Epithelial cell of prostate (primary cell): ENCODE results near the gene PHYKPL.

ENCODE experiments used
- DNase-seq: peaks from one replicate; pipeline ENCODE4 v3.0.0-alpha.2; 2011; ENCODE audit warnings: low read depth, low spot score
- H3K27ac ChIP-seq: fragments of 450-650 bp; 2 replicates; pipeline ENCODE4 v1.5.1; 2017; ENCODE audit warnings: mild to moderate bottlenecking

PHYKPL gene

DNA sequence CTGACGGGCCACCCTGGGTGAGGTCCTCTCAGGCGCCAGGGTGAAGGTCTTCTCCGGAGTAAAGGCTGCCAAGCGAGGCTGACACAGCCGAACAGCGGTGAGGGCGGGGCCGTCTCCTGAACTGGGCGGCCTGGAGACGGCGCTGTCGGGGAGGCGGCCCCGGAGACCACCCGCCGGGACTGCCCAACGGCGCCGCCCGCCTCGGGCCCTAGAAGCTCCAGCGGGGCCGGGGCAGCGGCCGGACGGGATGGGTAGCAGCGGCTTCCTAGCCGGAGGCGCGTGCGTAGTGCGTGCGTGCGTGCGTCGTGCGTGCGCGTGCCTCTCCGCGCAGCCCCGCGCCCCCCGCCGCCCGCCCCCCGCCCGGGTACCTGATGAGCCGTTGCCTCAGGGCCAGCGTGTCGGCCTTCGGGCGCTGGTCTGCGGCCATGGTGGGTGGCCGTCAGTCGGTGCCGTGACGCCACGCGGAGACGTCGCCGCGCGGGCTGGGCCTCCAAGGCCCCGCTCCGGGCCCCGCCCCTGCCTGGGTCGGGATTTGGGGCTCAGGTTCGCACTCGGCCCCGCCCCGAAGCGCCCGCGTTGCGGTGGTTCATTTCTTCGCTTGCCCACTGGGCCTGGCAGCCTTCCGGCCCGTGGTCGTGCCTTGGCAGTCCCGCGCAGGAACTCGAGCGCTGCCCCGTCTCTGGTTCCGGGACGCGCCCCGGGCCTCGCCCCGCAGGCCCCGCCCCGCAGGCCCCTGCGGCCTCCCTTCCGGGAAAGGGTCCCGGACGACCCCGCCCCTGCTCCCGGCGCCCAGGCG lies at the start of gene PHYKPL:
TSS of gene PHYKPL (minus strand) at position 679 of the 796 bp plus-strand sequence. CDS start at position 427, 252 bp downstream.
- DNase-seq, result no peak
- peak within 1 kb of the TSS; percentile 68 for H3K27ac ChIP-seq

DNA sequence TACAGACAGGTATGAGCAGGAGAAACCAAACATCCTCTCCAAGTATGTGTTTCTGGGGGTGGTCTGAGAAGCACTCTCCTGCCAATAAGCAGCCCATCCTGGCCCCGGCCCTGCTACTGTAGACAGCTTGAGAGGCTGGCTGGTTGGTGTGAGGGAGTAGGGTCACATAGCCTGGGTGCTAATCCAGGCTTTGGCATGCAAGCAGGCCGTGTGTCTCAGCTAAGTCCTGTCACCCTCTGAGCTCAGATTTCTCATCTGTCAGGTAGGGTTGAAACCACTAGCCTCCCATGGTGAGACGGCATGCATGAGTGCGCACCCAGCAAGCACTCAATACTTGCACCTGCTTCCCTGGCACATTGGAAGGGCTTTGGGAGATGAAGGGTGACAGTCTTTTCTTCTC lies 49.8 kb upstream of the PHYKPL start:
- H3K27ac ChIP-seq, result no peak overlapping the region
- no peak for DNase-seq

DNA sequence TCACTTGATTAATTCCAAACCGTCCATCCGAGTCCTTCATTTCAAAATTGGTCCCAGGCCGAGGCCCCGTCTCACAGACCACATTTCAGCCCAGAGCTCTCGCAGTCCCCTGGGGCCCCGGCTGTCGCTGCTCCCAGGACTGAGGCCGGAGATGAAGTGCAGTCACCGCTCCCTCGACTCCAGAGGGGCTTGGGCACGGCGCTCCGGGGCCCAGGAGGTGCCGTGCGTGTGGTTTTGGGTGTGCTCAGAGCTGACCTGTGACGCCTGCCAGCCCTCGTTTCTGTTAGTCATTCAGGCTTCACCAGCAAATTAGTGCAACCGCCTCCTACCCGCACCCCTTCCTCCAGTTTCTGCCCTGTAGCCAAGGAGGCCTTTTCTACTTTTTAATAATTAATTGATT lies 48.7 kb upstream of the PHYKPL start:
- DNase-seq, result no peak
- no peak overlapping the region for H3K27ac ChIP-seq

DNA sequence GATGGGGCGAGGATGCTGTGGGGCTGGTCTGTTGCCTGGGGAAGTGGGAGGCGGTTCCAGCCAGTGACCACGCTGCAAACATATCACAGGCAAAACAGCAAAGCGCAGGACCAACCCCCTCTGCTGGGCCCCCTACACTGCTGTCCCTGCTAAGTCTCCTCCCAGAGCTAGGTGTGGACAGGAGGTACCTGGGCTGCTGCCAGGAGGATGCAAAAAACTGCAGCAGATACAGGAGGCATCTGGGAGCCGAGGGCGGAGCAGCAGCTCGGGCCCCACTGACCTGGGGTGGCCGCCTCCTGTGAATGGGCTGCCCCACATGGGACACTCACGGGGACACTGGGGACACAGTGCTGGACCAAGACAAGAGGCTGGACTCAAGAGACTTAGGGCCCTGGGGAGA lies 48.0 kb upstream of the PHYKPL start:
- no peak for DNase-seq
- no peak overlapping the region for H3K27ac ChIP-seq

DNA sequence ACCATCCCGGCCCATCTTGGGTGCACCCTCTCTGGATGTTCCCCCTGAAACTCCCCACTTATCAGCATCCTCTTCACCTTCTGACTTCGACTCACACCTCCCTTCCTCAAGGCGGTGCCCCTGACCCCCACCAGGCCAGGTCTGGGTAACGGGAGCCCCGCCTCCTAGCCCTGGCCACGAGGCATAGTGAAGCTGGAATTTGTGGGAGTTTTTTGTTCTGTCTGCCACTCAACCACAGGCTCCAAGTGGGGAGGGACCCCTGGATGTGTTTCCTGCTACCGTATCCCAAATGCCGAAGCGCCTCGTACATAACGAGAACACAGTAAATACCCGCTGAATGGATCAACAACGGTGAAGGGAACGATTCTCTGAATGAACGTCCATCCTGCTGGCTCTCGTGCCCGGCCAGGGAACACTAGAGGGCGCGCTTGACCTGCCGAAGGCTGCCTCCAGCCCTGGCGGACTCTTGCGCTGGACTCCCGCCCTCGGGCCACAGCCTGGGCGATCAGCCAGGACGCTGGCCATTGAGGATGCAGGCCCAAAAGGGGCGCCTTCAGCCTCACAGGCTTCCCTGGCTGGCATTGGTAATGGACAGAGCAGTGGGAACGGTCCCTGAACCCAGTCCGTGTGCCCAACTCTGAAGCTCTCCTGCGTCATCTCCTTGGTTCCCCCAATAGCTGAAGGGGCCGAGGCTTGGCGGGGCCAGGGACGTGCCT lies 47.3 kb upstream of the PHYKPL start:
- H3K27ac ChIP-seq, result no peak overlapping the region
- DNase-seq, result no peak

DNA sequence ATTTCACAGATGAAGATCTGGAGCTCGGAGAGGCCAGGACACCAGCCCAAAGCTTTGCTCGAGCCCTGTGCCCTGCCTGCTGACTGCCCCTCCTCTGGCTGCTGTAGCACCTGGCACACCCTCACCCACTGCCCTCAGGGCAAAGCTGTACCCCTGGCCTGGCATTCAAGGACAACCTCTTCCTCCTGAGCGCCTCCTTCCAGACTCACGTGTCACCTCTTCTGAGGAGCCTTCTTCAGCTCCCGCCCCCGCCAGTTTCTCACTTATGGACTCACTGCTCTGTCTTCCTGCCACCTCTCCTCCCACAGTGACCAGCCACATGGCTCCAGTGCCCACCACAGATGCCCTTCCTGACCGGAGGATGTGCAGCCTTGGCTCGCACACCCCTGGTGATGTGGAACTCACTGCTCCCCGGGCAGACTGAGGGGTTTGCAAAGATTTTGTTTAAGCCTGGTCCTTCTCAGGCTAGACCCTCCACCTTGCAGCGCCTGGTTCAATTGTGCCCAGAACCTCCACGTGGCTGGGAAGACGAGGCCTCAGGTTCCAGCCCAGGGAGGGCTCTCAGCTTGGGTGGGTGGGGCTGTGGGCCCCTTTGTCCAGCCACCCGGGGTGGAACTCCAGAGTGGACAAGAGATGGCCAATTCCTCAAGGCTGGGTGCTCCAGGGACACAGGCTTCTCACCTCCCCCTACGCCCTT lies 46.6 kb upstream of the PHYKPL start:
- no peak overlapping the region for H3K27ac ChIP-seq
- no peak for DNase-seq

DNA sequence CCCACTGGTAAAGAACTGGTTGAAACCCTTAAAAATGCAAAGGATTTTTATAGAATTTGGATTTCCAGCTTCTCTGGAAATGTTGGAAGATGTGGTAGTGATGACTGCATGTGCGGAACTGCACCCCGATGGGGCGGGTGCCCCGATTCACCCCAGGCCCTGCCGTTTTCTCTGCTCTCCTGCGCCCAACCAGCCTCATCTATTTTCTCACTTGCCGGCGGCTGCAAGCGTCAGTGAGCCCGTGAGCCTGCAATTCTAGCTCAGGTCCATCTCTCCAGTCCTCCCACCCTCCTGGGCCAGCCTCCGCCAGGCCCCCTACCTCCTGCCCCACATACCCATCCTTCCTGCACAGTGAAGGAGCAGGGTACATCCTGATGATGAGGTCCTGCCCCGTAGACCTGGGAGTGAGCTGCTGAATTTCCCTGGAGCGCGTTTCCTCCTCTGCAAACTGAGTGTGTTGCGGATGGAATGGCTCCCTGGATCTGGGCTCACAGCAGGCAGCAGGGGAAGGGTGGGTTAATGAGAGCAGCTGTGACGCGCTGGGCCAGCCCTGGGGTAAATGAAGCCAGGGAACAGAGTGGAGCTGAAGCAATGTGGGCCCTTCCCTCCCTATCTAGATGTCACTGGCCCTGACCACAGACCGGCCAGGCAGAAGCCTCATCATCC lies 45.9 kb upstream of the PHYKPL start:
- H3K27ac ChIP-seq, result no peak overlapping the region
- DNase-seq, result no peak

DNA sequence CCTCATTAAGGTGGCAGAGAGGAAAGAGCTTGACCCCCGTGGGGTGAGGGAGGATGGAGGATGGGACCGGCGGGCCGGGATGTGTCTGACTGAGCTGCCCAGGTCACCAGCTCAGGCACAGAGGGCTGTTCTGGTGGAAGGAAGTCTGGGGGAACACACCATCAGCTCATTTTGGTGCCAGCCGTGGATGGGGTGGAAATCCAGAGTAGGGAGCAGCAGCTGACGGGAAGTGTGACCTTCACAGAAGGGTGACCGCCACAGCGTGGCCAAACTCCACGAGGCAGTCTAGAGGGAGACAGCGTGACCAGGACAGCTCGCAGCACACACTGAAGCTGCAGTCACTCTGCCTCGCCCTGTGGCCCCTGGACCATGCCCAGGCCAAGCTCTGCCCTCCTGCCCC lies 45.3 kb upstream of the PHYKPL start:
- no peak overlapping the region for H3K27ac ChIP-seq

DNA sequence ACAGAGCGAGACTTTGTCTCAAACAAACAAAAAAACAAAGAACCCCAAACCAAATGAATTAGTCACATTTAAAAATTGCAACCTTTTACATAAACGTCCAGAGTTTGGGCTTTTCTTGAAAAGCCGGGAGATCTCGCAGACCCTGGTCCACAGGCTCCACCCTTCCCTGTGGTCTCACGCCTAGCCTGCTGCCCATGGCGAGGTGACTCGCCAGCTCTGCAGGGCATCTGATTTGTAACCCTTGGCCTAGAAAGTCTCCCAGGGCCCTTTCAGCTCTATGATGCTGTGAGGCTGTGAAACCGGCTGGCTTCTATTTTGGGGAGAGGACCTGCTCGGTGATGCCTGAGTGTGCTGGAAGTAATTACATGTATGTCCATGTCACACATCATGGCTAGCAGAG lies 44.7 kb upstream of the PHYKPL start:
- no peak overlapping the region for H3K27ac ChIP-seq
- no peak for DNase-seq

More for the DNA sequence above, 45.3 kb upstream of the PHYKPL start:
- no peak for DNase-seq

DNA sequence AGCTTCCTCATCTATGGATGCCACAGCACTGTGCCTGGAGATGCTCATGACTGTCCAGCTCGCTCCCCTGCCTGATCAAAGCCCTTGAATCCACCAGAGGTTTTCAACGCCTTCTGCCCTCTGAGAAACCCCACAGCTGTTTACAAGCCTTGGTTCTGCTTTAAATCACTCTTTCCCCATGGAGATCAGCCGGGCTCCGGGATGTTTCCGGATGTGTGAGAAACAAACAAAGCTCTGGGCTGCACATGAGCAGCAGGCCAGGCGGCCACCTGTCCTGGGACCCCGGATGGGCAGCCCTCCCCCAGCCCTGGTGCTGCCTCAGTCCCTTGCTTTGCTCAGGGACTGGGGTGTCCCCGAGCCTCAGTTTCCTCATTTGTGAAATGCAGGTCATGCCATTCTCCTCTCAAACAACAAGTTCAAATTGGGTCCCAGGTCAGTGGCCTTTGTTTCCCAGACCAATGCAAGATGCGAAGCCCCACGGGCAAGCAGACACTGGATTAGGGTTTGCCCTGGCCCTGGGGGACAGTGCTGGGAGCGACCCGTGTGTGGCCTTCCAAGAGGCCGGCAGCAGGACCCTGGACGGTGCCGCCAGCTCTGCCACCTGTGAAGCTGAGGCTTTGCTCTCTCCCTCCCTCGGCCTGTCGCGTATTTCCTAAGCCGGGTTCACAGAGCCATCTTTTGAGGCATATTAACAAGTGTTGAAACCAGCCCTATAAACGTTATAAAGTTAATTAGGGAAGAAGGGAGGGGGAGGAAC lies 42.4 kb upstream of the PHYKPL start:
- H3K27ac ChIP-seq, result no peak overlapping the region
- DNase-seq, result no peak

DNA sequence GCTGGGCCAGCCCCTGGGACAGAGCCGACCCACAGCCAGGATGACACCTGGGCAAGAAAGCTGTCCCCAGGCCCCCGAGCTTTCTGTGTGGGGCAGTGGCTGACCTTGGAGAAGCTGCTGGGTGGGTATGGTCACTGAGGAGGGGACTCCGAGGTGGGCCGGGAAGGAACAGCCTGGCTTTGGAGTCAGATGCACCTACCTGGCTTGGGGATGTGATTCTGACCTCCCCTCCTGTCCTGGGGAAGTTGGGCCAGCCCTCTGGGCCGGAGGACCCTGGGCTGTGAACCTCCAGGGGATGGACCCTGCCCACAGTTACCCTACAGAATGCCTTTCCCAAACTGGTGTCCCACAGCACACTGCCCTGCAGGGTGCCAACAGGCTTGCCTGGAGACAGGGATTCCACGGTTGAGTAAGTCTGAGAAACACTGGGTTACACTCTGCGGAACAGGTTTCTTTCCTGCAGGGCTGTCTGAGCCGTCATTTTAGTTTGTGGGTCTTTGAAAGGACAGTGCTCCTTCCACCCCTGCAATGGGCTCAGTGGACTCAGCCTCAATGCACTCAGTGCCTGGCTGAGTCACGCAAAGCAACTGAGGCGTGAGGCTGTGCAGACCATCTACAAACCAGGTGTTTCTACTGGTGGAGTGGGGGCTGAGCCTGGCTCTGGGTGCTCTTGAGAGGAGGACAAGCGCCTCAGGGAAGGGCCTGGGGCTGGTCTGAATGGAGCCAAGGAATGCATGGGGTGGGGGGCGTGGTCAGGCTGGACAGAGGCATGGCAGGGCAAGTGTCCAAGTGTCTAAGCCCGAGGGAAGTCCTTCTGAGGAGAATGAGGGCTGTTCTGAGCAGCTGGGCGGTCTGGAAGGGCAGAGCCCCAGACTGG lies 41.3 kb upstream of the PHYKPL start:
- H3K27ac ChIP-seq, result no peak overlapping the region
- no peak for DNase-seq

DNA sequence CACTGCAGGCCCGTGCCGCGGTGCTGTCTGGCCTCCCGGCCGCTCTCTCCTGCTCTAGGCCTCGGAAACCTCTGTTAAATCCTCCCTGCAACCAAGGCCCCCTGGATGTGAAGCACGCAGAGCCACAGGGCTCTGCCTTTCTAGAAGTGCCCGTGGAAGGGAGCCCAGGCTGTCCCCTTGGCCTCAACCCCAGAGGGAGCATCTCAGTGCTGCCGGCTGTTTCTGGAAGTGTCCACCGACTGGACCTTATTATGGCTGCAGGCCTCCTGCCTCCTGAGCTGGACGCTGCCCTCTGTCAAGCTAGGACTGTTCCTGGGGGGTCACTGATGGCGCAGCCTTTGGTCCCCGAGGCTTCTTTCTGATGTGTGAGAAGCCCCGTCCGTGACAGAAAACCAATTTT lies 40.4 kb upstream of the PHYKPL start:
- H3K27ac ChIP-seq, result no peak overlapping the region
- no peak for DNase-seq

DNA sequence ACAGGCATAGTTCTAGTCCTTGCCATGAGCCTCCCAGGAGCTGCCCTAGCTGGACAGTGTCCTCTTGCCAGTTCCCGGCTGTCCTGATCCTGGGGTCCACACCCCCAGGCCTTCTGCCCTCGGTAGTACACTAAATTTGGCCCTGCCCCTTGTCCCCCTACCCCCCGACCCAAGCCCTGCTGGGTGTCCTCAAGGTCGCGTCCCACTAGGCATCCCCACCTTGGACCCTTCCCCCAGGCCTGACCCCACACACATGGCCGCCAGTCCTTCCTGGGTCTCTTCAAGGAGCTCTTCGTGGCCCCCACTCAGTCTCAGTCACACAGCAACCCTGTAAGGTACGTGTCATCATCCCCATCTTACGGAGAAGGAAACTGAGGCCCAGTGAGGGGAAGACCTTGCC lies 40.0 kb upstream of the PHYKPL start:
- no peak overlapping the region for H3K27ac ChIP-seq
- DNase-seq, result no peak

DNA sequence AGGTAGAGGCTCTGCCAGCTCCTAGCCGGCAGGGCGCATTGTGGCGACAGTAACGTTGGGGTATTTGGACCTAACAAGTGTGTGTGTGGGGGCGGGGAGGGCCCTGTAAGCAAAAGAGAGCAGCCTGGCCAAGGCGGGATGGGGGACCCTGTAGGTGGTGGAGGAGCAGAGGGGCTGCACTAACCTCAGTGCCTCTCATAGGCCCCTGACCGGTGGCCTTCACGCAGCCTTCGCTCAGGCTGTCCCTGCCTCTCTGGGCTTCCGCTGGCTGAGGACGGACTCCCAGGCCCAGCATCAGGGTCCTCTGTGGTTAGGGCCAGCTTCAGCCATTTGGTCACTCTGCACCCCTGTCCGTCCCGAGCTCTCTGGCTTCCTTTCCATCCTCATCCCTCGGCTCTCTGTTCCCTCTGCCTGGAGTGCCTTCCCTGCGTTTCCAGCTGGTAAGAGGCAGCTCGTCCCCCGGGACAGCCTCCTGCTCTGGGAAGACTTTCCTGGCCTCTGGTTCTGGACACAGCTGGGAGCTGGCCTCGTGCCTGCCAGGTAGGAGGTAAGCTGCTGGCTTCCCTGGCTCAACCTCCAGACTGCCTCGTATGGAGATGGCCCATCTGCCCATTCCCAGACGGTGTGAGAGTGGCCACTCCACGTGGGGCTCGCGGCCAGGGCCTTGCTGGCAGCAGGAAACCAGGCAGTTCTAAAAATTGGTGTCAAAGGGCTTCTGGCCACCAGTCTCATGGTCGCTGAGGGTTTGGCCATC lies 39.3 kb upstream of the PHYKPL start:
- H3K27ac ChIP-seq, result no peak overlapping the region
- DNase-seq, result no peak

DNA sequence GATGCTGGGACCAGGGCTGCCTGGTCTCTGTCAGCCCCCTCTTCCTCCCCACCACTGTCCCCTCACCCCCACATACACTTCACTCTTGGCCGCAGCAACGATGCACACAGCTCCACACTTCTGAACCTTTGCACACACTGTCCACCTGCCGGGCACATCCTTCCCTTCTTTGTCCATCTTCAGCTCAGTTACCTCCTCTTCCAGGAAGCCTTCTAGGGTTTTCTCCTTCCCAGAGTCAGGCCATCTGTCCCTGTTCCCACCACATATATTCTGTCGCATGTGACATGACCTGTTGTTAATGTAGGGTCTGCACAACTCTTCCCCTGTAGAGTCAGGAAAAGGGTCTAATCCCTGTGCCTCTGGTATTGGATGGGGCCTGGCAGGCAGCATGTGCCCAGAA lies 38.6 kb upstream of the PHYKPL start:
- no peak for DNase-seq
- no peak overlapping the region for H3K27ac ChIP-seq

DNA sequence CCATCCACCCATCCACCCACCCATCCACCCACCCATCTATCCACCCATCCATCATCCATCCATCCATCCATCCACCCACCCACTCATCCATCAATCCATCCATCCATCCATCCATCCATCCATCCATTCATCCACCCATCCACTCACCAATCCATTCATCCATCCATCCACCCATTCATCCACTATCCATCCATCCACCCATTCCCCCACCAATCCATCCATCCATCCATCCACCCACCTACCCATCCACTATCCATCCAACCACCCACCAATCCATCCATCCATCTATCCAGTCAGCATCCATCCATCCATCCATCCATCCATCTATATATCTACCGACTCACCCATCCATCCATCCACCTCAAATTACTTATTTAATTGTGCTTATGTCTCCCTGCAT lies 36.9 kb upstream of the PHYKPL start:
- no peak for DNase-seq
- no peak overlapping the region for H3K27ac ChIP-seq

DNA sequence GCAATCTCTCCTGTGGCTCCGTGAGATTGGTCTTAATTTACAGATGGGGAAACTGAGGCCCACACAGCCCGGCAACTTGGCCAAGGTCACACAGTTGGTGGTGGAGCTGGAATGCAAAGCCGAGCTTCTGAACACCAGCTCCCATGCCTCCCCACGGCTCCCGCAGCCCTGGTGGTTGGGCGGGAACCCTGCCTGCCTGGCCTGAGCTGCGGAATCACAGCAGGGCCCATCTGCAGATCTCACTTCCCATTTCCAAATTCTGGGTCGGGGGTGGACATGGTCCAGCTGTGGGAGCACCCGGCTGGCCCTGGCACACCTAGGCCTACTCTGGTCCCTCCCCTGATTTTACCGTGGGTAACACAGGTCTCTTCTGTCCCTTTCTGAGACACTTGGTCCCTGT lies 35.3 kb upstream of the PHYKPL start:
- DNase-seq, result no peak
- H3K27ac ChIP-seq, result no peak overlapping the region

DNA sequence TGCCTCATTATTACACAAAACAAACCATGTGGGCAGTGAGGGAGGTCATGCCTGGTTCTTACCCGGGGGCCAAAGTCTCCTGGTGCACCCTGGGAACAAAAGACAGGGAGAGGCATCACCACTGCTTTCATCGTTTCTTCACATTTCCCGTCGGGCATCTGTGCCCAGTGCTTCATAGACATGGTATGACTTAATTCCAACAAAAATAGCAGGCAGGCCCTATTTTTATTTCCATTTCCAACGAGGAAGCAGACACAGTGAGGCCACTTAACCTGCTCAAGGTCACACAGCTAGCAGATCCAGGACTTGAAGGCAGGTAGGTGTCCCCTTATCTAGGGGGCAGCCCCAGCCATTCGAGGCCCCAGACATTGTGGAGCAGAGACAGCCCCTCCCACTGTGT lies 34.6 kb upstream of the PHYKPL start:
- DNase-seq, result no peak
- H3K27ac ChIP-seq, result no peak overlapping the region
